WTC11 (cell line): ENCODE data around the gene GRM1.

ENCODE experiments used
- AR ChIP-seq: fragments of 250-450 bp; sonication (Bioruptor Pico); IDR thresholded peaks from 2 replicates; pipeline ENCODE4 v1.9.0; 2021; ENCODE audit warnings: mild to moderate bottlenecking
- CTCF ChIP-seq: fragments of 200-600 bp; IDR thresholded peaks from 2 replicates; pipeline ENCODE4 v1.8.0; 2022; ENCODE audit warnings: antibody characterized with exemption
- MYBL2 ChIP-seq: sonication (generic); formaldehyde crosslinking; IDR thresholded peaks from 2 replicates; pipeline ENCODE4 v1.8.1; 2023; ENCODE audit warnings: mild to moderate bottlenecking, moderate library complexity, missing genetic modification reagents

- no peak for TF ChIP-seq MYBL2
- TF ChIP-seq AR (CRISPR knock-in tag): no peak
- TF ChIP-seq CTCF: no peak
Observed at GRCh38 chr6:146066506-146066905, 37.6 kb downstream of the GRM1 start.
